ENCODE measurements around the gene GALNT15.

Gene GALNT15

DNA sequence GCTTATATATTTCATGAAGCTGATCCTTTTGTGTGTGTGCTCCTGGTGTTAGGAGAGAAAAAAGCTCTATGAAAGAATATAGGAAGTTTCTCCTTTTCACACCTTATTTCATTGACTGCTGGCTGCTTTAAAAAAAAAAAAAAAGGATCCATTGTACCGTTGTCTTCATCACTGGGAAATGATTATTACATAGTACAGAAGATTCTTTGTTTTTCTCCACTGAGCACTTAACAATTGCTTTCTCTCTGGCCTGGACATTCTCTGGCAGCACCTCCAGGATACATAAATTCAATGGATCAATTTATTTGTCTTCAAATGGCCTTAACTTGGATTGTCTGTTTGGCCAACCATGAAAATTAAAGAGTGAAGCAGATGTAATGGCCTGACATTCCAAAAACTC is 53.1 kb downstream of the GALNT15 start:
- DNase-seq (ENCODE audit: low read depth in 2 of 2) = no peak

DNA sequence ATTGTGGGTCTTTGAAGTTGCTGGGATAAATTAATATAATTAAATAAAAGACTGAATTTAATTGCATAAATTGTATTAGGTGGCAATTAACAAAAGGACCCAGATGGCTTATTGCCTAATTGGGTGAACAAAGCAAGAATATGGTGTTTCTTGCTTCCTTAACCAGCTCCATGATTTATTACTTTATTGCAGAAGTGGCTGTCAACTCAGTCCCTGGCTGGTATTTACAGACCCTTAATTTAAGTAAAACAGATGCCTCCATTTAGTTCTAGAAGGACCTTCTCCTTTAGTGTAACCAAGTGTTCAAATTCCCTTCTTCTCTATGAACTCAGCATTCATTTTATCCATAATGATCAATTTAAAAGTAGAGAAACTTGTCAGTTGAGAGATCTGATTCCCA is 55.2 kb downstream of the GALNT15 start:
- no peak for DNase-seq (ENCODE audit: low read depth in 2 of 2)

DNA sequence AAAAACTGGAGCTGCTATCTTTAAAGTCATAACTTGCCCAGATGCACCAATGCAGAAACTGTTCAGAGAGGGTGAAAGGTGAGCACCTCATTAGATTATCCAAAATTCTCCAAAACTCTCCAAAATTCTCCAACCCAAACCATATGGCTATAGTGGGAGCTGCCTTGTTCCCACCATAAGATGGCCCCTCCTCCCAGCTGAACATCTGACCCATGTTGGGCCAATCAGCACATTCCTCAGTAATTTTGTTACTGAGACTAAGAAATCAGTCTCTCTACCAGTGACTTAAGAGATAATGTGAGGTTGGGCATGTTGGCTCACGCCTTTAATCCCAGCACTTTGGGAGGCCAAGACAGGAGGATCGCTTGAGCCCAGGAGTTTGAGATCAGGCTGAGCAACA is 57.5 kb downstream of the GALNT15 start:
- no peak for DNase-seq (ENCODE audit: low read depth in 2 of 2)

DNA sequence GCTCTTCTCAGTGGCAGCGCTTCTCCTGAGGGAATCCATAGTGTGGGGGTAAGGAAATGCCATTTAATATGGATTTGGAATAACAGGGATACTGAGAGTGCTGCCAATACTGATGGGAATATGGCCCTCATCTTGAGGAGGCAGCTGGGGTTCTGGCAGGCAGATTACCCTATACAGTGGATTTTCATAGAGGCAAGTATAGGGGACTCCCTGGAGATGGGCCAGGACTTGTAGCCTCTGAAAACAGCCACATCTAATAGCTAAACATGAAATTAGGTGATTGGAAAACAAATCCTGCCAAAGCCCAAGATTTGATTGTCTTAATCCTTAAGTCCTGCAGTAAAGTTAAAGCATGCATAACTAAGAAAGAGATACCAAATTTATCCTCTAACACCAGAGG is 59.3 kb downstream of the GALNT15 start:
- DNase-seq (ENCODE audit: low read depth in 2 of 2) = no peak

DNA sequence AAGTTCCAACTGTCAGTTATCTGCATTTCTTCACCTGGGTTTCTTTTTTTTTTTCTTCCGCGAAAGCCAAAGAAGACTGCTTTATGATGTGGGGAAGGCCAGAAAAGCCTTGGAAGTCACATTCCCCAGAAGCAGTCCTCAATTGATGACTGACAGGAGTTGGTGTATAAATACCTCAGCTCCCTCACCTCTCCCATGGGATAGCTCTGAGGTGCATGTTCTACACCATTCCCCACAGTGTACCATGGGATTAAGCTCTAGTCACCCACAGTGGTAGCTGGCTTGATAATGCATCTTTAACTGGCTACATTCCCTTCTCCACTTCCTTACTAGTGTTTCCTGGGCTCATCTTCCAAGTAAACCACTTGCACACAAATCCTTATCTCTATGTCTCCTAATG is 59.8 kb downstream of the GALNT15 start:
- DNase-seq (ENCODE audit: low read depth in 2 of 2) = no peak

DNA sequence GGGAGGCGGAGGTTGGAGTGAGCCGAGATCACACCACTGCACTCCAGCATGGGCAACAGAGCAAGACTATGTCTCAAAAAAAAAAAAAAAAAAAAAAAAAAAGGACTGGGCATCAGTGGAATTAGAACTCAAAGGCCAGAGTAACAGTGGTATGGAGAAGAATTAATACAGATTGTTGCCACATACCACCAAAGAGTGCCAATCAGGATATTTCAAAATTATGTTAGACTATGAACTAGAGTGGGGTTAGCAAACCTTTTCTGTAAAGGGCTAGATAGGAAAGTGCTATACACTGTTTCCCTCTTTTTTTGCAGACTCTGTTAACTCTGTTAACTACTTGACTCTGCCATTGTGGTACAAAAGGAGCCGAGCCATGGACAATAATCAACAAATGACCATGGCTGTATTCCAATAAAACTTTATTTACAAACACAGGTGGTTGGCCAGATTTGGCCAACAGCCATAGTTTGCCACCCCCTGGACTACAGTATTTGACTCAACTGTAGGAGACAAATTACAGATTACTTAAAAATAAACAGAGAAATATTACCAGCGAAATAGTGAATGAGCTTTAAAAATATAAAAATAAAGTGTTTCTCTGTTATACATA is 61.7 kb downstream of the GALNT15 start:
- no peak for DNase-seq (ENCODE audit: low read depth in 2 of 2)

DNA sequence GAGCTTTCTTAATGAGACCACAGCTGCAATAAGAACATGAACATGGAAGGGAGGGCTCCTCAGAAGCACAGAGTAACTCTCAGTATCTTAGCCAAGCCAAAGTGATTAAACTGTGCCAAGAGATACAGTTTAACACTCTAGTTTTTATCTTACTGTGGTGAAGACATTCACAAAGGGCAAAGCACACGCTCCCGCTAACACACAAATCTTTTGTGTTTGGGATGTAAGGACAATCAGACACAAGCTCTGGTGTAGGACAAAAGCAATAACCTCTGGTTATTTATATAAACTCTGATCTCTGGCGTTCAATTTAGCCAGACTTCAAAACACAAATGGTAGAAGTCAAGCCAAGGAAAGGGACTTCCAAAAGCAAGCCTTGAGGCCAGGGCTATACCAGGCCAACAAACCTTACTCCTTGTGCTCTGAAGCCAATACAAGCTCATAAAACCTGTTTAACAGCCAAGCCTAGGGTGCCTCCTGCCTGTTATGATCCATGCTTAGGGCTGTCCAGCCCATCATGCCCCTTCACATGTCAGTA is 62.4 kb downstream of the GALNT15 start:
- DNase-seq (ENCODE audit: low read depth in 2 of 2) = no peak

DNA sequence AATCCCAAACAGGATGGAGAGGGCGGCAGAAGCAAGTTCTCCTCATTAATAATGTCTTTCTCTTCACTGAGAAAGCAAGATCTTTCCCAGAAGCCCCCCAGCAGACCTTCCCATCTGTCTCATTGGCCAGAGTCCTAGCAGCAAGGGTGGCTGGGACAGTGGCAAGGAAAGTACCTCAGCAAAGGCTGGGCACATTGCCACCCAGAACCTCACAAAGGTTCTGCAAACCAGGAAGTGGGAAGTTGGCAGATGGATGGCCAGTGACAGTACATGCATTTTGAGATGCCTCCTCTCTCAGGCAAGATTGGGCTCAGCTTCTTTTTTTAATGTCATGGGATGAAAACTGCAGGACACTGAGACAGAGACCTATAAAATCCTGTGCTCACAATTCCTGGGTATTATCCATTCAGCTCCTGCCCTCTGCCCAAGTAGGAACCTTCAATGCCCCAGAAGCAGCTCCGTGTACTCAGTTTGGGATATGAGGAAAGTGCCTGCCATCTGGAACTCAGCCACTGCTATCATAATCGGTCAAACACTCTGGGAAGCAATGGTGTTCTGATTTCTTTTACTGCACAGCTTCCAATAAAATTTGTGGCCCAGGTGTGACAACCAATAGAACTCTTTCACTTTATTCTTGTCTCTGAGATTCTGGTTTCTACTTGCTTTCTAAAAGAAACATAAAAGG is 64.7 kb downstream of the GALNT15 start:
- DNase-seq (ENCODE audit: low read depth in 2 of 2) = no peak

DNA sequence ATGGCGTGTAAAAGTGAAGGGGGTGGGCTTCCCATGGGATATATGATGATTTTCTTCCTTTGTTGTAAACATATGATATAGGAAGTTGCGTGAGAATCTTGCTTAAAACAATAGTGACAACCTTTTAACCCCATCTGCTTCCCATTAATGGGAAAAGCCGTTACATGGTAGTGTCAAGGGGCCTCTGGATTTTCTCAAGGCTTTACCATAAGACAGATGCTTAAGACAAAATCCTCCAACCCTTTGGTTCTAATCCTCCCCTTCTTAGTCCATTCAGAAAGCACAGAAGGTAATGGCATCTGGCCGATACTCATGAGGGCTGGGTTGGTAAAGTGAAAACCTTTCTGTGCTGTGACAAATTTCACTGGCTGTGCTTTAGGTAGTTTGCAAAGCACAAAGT is 65.3 kb downstream of the GALNT15 start:
- no peak for DNase-seq (ENCODE audit: low read depth in 2 of 2)

DNA sequence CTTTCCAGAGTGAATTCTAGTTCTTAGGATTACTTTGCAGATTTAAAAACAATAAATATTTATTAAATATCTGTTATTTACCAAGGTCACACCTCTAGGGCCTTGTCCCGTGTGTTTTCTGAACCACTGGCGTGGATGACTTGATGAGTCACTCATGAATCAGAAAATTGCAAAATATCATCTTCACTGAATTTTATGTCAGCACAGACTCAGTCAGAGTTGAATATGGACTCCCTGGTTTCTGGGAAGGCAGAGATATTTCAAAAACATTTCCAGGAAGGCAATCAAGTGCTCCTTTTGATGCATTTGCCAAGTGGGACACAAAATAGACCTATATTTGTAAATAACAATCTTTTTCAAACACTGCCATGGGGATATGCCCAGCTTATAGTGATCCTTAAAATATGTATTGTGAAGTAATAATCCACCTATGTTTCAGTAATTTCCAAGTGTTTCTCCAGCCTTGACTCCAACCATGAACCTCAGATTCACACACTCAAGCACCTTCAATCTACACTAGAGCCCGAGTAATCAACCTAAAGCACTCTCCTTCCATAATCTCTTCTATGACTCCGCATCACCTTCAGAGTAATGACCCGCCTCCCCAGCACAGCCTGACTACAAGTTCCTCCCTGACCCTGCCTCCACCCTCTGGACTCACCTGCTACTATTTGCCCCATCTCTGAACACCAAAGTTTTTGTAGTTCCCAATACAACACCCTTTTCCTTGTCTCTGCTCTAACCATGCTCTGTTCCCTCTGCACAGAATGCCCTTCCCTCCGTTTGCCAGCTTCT is 65.9 kb downstream of the GALNT15 start:
- DNase-seq (ENCODE audit: low read depth in 2 of 2) = no peak

DNA sequence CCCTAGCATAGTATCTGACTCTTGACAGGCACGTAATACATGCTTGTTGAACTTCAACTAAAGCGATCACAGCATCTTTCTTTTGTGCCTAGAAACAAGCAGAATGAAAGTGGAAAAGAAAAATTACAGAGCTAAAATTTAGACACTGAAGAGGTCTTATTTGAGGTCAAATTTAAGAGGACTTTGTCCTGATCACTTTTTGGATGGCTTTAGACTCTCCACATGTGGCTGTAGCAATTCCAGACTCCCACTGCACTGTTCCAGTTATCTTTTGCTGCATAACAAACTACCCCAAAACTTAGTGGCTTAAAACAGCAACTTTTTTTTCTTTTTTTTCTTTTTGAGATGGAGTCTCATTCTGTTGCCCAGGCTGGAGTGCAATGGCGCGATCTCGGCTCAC is 66.7 kb downstream of the GALNT15 start:
- no peak for DNase-seq (ENCODE audit: low read depth in 2 of 2)

DNA sequence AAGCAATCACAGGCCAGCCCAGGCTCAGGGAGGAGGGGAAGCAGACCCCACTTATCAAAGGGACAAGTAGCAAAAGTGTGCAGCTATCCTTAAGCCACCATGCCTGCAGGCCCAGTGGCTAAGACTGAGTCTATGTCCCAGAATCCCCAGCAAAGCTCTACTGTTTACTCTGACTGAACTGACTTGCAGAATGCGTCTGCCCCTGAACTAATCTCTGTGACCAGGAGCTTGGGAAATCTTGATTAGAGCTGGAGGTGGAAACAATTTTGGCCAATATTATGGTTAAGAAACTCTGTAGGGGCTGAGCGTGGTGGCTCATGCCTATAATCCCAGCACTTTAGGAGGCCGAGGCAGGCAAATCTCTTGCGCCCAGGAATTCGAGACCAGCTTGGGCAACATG is 67.7 kb downstream of the GALNT15 start:
- no peak for DNase-seq (ENCODE audit: low read depth in 2 of 2)

DNA sequence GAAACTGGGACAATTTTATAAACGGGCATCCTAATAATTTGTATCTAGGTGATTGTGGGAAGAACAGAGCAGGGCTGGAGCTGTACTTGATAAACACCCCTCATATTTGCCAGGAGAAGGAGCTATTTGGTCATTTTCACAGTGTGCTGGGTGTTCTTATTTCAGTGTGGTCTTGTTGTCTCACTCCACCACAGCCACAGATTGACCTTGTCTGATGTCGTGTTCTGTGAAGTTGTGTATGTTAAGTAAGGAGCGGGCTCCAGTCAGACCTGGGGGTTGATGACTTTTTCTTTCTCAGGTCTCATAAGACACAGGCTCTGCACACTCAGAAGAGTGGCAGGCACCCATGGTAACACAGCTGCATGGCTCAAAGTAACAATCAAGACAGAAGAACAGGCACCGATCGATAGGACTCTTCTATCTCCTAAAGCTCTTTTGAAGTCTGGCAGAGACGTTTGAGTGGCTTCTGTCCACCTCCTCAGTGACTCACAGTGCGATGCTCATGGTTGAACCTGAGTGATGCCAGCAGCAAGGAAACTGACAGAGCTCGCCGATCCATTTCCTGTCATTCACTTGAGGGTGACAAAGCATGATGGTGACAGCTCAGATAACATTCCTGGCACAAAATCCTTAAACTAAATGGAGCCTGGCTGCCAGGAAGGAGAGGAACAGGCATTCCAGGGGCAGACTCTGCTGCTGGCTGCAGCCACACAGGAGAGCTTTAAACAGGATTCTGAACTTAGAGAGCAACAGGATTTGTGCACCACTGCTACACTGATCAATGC is 69.4 kb downstream of the GALNT15 start:
- DNase-seq (ENCODE audit: low read depth in 2 of 2) = no peak

DNA sequence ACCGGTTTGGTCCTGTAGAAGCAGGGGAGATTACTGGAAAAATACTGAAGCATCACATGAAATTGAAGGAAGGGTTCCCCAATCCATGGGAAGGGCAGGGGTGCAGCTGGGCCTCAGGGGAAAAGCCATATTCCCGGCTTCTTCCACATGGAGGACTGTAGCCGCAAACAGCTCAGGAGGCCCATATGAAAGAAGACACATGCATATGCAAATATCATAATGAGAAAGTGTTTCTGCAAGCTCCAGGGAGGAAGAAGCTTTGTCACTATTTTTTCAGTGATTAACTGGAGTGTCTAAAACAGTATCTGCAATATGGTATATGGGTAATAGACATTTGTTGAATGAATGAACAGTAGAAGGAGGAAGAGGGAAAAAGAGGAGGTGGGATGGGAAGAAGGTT is 71.1 kb downstream of the GALNT15 start:
- no peak for DNase-seq (ENCODE audit: low read depth in 2 of 2)

DNA sequence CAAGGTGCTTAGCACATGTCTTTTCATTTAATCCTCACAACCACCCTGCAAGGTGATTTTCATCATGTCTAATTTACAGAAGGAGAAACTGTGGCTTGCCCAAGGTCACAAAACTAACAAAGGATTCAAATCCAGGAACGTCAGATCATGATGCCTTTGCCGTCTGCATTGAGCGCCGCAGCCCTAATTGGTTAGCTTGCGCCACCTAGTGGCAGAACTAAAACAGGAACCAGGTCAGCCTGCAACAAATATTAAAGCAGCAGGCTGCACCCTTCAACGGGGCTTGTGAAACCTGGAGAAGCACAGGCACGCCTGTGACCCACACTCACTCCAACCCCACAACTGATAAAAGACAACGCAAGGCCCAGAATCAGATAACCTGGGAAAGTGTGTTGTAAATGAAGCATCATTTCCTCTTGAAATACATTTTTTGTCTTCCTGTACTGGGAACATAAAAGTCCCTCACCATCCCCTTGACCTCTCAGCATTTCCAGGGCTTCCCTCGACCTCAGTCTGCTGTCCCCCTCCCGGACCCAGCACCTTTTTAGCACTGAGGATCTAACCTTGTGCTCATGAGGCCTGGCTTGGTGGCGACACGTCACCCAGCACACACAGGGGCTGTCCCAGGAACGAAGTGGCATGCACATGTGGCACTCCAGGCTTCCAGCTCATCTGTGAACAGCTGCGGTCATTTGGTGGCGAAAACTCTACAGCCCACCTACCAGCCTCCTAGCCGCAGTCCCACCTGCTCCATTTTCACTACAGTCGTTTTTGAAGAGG is 73.0 kb downstream of the GALNT15 start:
- DNase-seq (ENCODE audit: low read depth in 2 of 2) = peak; percentile 50 to 51

DNA sequence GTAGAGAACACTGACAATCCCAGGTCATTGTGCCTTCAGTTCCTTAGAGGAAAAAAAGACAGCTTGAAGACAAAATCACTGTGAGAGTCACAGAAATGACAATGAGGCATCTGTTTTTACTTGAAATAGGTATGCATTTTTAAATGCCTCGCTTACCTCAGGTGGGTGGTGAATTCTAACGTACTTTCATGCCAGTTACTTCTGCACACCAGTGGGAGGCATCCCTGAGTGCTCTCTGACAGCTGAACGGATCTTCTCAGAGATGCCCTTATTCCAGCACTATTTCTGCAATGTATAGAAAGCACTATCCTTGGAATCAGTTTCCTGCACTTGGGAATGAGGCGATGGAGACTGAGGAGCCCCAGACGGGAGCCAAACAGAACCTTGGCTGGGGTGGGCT is 74.1 kb downstream of the GALNT15 start:
- DNase-seq (ENCODE audit: low read depth in 2 of 2) = no peak

DNA sequence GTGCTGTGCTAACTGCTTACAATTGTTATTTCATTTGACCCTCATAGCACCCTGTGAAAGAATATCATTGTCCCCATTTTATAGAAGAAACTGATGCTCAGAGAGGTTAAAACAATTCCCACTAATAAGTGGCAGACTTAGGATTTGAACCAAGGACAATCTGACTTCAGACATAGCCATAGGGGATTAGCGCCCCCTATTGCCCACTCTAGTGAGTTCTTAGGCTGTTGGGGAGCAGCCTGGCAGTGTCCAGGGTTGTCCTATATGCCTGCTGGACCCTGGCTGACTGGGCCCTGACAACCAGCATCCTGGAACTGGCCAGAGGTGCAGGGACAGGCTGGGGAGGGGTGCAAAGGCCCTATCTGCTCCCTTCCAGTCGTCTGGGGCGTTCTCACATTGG is 74.9 kb downstream of the GALNT15 start:
- DNase-seq (ENCODE audit: low read depth in 2 of 2) = no peak

DNA sequence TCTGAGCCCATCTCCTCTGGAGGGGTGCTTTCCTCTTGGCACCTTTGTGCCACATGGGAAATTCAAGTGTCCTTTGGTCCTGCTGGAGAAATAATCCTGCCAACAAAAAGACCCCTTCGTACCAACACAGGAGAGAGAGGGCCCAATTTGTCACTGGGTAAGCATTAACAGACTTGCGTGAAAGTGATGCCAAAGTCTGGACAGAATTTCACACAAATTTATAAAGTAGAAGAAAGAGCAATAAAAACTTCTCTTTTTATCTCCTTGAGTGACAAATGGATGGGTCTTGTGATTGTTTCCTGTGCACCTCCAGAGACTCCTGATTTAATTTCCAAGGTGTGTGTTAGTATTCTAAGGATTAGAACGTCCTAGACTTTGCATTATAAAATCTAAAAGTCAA is 75.4 kb downstream of the GALNT15 start:
- no peak for DNase-seq (ENCODE audit: low read depth in 2 of 2)

DNA sequence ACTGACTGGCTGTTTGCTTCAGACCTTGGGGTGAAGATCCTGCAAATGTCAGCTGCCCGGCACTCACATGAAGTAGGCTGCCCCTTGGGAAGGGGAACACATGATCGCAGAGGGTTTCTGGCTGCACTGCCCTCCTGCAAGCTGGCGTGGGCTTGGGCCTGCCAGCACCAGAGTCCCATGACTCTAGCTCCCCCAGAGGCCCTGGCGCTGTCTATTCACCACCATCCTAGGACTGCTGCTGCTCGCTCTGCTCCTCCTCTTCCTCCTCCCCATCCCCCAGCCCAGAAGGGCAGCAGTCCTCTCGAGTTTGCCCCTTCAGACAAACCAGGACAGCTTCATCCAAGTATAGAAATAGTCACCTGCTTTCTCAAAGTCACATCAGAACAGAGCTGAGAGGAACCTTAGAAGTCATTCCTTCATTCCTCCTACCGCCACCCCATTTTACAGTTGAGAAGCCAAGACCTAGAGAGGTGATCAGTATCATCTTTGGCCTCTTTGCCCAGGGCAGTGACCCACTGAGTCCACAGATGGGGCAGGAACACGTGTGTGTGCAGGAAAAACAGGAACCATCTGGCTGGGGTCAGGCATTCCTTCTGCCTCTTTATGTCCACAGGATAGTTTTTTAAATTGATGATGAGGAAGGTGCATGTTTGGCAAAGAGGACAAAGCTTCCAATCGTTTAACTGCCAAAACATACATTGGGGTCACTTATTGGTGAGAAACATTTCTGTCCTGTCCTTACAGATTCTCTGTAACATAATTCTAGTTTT is 77.0 kb downstream of the GALNT15 start:
- DNase-seq (ENCODE audit: low read depth in 2 of 2) = no peak

DNA sequence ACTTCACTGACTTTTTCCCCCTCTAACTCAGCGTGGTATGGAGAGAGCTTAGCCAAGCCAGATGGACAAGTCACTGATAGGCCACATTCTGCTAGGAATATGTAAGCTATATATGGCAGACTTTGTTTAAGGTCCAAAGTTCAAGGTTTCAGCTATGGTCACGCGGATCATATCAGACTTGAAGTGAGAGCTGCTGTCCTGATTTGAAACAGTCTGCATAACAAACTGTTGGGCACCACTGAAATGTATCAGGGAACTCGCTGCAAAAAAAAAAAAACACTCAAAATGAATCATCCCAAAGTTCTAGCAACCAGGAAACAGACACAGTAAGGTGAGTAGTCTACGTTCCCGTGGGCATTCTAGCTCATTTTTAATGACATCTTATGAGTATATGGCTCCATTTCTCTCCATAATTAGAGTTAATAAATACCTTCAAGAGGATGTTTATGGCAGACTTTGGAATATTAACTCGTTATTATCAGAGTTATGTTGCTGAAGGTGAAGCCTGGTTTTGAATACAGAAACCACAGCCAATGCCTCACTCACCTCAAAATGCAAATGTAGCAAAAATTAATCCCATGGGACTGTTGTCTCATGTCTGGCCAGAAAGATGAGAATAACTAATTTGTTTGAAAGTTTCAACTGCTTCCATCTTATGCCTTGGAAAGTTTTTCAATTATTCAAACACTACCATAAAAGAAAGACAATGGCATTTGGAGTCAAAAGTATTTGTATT is 77.9 kb downstream of the GALNT15 start:
- no peak for DNase-seq (ENCODE audit: low read depth in 2 of 2)

All from stimulated activated CD8-positive, alpha-beta memory T cell treated with anti-CD3 and anti-CD28 coated beads, Interleukin-15, amount 100 ng/mL, for 48 hours (primary cell).